Measurements from ENCODE around the gene TSPAN18. TPM values are rescaled to one million over a fixed set of nuclear protein-coding genes. Genes with fewer than 3 reads are reported as not detected.
A peak's percentile ranks its signal among the peaks of the same experiment; 100 is the strongest.

The TSPAN18 gene
- total RNA-seq, 4 donors from 2014 or later, result 2.1 to 9.1 (median 2.5) TPM

GRCh38 chr11:44977493-44977984, 250.8 kb downstream of the TSPAN18 start:
- in situ Hi-C loops (cut with MboI; ENCODE audit: low sequenced_read_pairs in 4 of 4) (no loop called here), intact Hi-C loops (cut with DNase I; ENCODE audit: low total_unique reads) (no loop called here)
- no peak for ATAC-seq

GRCh38 chr11:44978274-44978960, 251.7 kb downstream of the TSPAN18 start:
- Histone ChIP-seq H3K4me3 (no peak overlapping the region), H3K36me3 (no peaks in the 10 kb centered on the region), H3K27ac (peak overlapping the region in 2 of 4 donors; percentile 46 to 58), H3K9me3 (no peaks in the 10 kb centered on the region), H3K4me1 (peaks cover 0 to 3% of the 10 kb centered on the region in 2 donors), H3K27me3 (no peaks in the 10 kb centered on the region)
- in situ Hi-C loops (cut with MboI; ENCODE audit: low sequenced_read_pairs in 4 of 4) (no loop called here), intact Hi-C loops (cut with DNase I; ENCODE audit: low total_unique reads) (no loop called here)
- DNase-seq (no peak), ATAC-seq (no peak)
- TF ChIP-seq POLR2A (IDR thresholded peaks at IDR 0.05) (no peak), CTCF (IDR thresholded peaks at IDR 0.05 in 4 of 5, conservative IDR thresholded peaks at IDR 0.05 in 1 of 5) (no peak)

More at GRCh38 chr11:44977493-44977984, 250.8 kb downstream of the TSPAN18 start:
- no peaks in the 10 kb centered on the region for H3K9me3 ChIP-seq
- H3K4me1 ChIP-seq, result peaks cover 0 to 3% of the 10 kb centered on the region in 2 donors
- H3K36me3 ChIP-seq, result no peaks in the 10 kb centered on the region
- H3K4me3 ChIP-seq, result no peak overlapping the region
- no peak for DNase-seq
- peak overlapping the region in 1 of 4 donors; percentile 28 for H3K27ac ChIP-seq
- TF ChIP-seq CTCF (IDR thresholded peaks at IDR 0.05 in 4 of 5, conservative IDR thresholded peaks at IDR 0.05 in 1 of 5), result no peak
- TF ChIP-seq POLR2A (IDR thresholded peaks at IDR 0.05), result no peak
- no peaks in the 10 kb centered on the region for H3K27me3 ChIP-seq

GRCh38 chr11:44978961-44979331, 252.2 kb downstream of the TSPAN18 start:
- Histone ChIP-seq H3K36me3 (no peaks in the 10 kb centered on the region), H3K4me3 (no peak overlapping the region), H3K27ac (peak overlapping the region in 3 of 4 donors; percentile 30 to 58 (median 46)), H3K27me3 (no peaks in the 10 kb centered on the region), H3K9me3 (no peaks in the 10 kb centered on the region), H3K4me1 (peaks cover 0 to 3% of the 10 kb centered on the region in 2 donors)
- DNase-seq (no peak), ATAC-seq (no peak)
- TF ChIP-seq CTCF (IDR thresholded peaks at IDR 0.05 in 4 of 5, conservative IDR thresholded peaks at IDR 0.05 in 1 of 5) (no peak), POLR2A (IDR thresholded peaks at IDR 0.05) (no peak)
- intact Hi-C loops (cut with DNase I; ENCODE audit: low total_unique reads) (no loop called here), in situ Hi-C loops (cut with MboI; ENCODE audit: low sequenced_read_pairs in 4 of 4) (no loop called here)

- Histone ChIP-seq H3K4me3 (no peak overlapping the region), H3K27me3 (no peaks in the 10 kb centered on the region), H3K27ac (peak overlapping the region; percentile 24 to 58 (median 38)), H3K36me3 (no peaks in the 10 kb centered on the region), H3K4me1 (peaks cover 0 to 3% of the 10 kb centered on the region in 2 donors), H3K9me3 (no peaks in the 10 kb centered on the region)
- DNase-seq (no peak), ATAC-seq (peak; percentile 40 to 62)
- TF ChIP-seq CTCF (IDR thresholded peaks at IDR 0.05 in 4 of 5, conservative IDR thresholded peaks at IDR 0.05 in 1 of 5) (no peak), POLR2A (IDR thresholded peaks at IDR 0.05) (no peak)
- in situ Hi-C loops (cut with MboI; ENCODE audit: low sequenced_read_pairs in 4 of 4), result no loop called here
- intact Hi-C loops (cut with DNase I; ENCODE audit: low total_unique reads), result no loop called here
Measured at GRCh38 chr11:44979543-44980399, 253.0 kb downstream of the TSPAN18 start.

Data from gastrocnemius medialis (tissue), 4 donors.